H1 (cell line): ENCODE measurements around the gene SPOP. TPM values are rescaled to one million over a fixed set of nuclear protein-coding genes. Genes with fewer than 3 reads are reported as not detected.

Experiments
- CTCF ChIA-PET: fragments of 300-600 bp; sonication (Branson Sonifier 250); formaldehyde crosslinking; loops from one replicate; lab custom pipeline; 2021; ENCODE audit not compliant: partially characterized antibody; lab: Charles Lee
- POLR2A ChIA-PET: fragments of 300-600 bp; sonication (Branson Sonifier 250); formaldehyde crosslinking; loops from one replicate; lab custom pipeline; 2021; ENCODE audit warnings: inconsistent platforms; ENCODE audit not compliant: partially characterized antibody; lab: Charles Lee
- DNase-seq, 2 experiments: peaks; one replicate each; pipeline versions ENCODE4 v3.0.0 to v3.0.0-alpha.2; 2010 to 2022; ENCODE audit warnings: low spot score in 2 of 2, low read depth in 1 of 2, mixed read lengths in 1 of 2
- FAIRE-seq: peaks from 2 replicates; lab custom pipeline; 2011; peaks lifted over from hg19 to GRCh38; lab: Jason Lieb, UNC
- H2AFZ ChIP-seq: 2 replicates; pipeline ENCODE4 v1.8.1; 2012; ENCODE audit warnings: low read length, inconsistent platforms
- H2AK5ac ChIP-seq: 2 replicates; pipeline ENCODE4 v1.6.1; 2013; ENCODE audit warnings: low read depth, low read length
- H2BK120ac ChIP-seq: replicated peaks from 2 replicates; pipeline ENCODE3; 2013; ENCODE audit warnings: low read depth, low read length, inconsistent platforms
- H2BK12ac ChIP-seq: 2 replicates; pipeline ENCODE4 v1.6.1; 2013; ENCODE audit warnings: low read depth, low read length
- H2BK15ac ChIP-seq: 2 replicates; pipeline ENCODE4 v1.6.1; 2013; ENCODE audit warnings: low read length
- H2BK20ac ChIP-seq: 2 replicates; pipeline ENCODE4 v1.6.1; 2013; ENCODE audit warnings: low read length
- H2BK5ac ChIP-seq: 2 replicates; pipeline ENCODE4 v1.6.1; 2013; ENCODE audit warnings: low read depth, low read length
- H3K14ac ChIP-seq: 2 replicates; pipeline ENCODE4 v1.6.1; 2013; ENCODE audit warnings: inconsistent platforms; ENCODE audit not compliant: insufficient read length
- H3K18ac ChIP-seq: 2 replicates; pipeline ENCODE4 v1.6.1; 2013; ENCODE audit warnings: low read length; ENCODE audit errors: extremely low read depth
- H3K23ac ChIP-seq: 2 replicates; pipeline ENCODE4 v1.6.1; 2013; ENCODE audit warnings: inconsistent platforms; ENCODE audit not compliant: insufficient read length
- H3K23me2 ChIP-seq: 2 replicates; pipeline ENCODE4 v1.6.1; 2013; ENCODE audit warnings: low read depth, low read length
- H3K27ac ChIP-seq: 2 replicates; pipeline ENCODE4 v1.6.1; 2011; ENCODE audit warnings: low read depth, low read length, inconsistent platforms
- H3K27me3 ChIP-seq, 4 experiments: replicated peaks in 1 of 4; 1 replicate in 1 of 4; 2 replicates in 3 of 4; pipeline versions ENCODE4 v1.6.1 to v1.8.1; 2011 to 2013; ENCODE audit warnings: low read length in 3 of 4, mild to moderate bottlenecking in 3 of 4, inconsistent platforms in 2 of 4, mixed read lengths in 2 of 4, moderate library complexity in 1 of 4; ENCODE audit not compliant: control insufficient read depth in 3 of 4, insufficient read depth in 3 of 4; ENCODE audit errors: extremely low read depth in 1 of 4
- H3K36me3 ChIP-seq, 4 experiments: 2 replicates each; pipeline versions ENCODE4 v1.6.1 to v1.8.1; 2011 to 2013; ENCODE audit warnings: mild to moderate bottlenecking in 4 of 4, low read length in 3 of 4, moderate library complexity in 2 of 4, control low read depth in 1 of 4, inconsistent platforms in 1 of 4; ENCODE audit not compliant: insufficient read depth in 4 of 4, control insufficient read depth in 2 of 4
- H3K4ac ChIP-seq: replicated peaks from 2 replicates; pipeline ENCODE3; 2013; ENCODE audit warnings: low read length, low read depth, mixed read lengths, inconsistent platforms; ENCODE audit not compliant: insufficient read length
- H3K4me1 ChIP-seq, 4 experiments: replicated peaks in 1 of 4; 1 replicate in 1 of 4; 2 replicates in 3 of 4; pipeline versions ENCODE4 v1.6.1 to v1.8.1; 2011 to 2013; ENCODE audit warnings: low read length in 3 of 4, inconsistent platforms in 2 of 4, mixed read lengths in 1 of 4; ENCODE audit not compliant: insufficient read depth in 4 of 4, control insufficient read depth in 3 of 4
- H3K4me2 ChIP-seq, 2 experiments: 2 replicates each; pipeline versions ENCODE4 v1.6.1 to v1.8.1; 2011 to 2013; ENCODE audit warnings: low read depth in 2 of 2, low read length in 2 of 2, control low read depth in 1 of 2, inconsistent platforms in 1 of 2, mild to moderate bottlenecking in 1 of 2; ENCODE audit not compliant: insufficient read depth in 1 of 2
- H3K4me3 ChIP-seq, 4 experiments: fragments of 200-600, 300-600 bp in 1 of 4; sonication (generic), shearing (Covaris generic), sonication (Bioruptor Twin) in 1 of 4; 2 replicates each; pipeline versions ENCODE4 v1.5.1 to v1.8.1; 2011 to 2016; ENCODE audit warnings: low read length in 4 of 4, low read depth in 3 of 4, control low read depth in 2 of 4, inconsistent platforms in 2 of 4, mild to moderate bottlenecking in 2 of 4, mixed read lengths in 1 of 4, moderate library complexity in 1 of 4; ENCODE audit not compliant: insufficient read depth in 2 of 4; ENCODE audit errors: extremely low read depth in 1 of 4
- H3K56ac ChIP-seq: replicated peaks from 2 replicates; pipeline ENCODE3; 2013; ENCODE audit warnings: low read depth, mild to moderate bottlenecking, mixed read lengths, low read length, inconsistent platforms; ENCODE audit not compliant: insufficient read length
- H3K79me1 ChIP-seq: 2 replicates; pipeline ENCODE4 v1.6.1; 2013; ENCODE audit warnings: low read depth, low read length, control low read depth
- H3K79me2 ChIP-seq, 2 experiments: 2 replicates each; pipeline versions ENCODE4 v1.6.1 to v1.8.1; 2012 to 2013; ENCODE audit warnings: low read length in 2 of 2, mild to moderate bottlenecking in 2 of 2, inconsistent platforms in 1 of 2; ENCODE audit not compliant: insufficient read depth in 2 of 2, control insufficient read depth in 1 of 2
- H3K9ac ChIP-seq, 4 experiments: replicated peaks in 1 of 4; 1 replicate in 1 of 4; 2 replicates in 3 of 4; pipeline versions ENCODE4 v1.6.1 to v1.8.1; 2011 to 2013; ENCODE audit warnings: low read depth in 3 of 4, low read length in 3 of 4, control low read depth in 2 of 4, mild to moderate bottlenecking in 2 of 4, moderate library complexity in 2 of 4, inconsistent platforms in 1 of 4; ENCODE audit errors: extremely low read depth in 1 of 4
- H3K9me3 ChIP-seq, 2 experiments: 2 replicates each; pipeline versions ENCODE4 v1.6.1 to v1.8.1; 2012 to 2013; ENCODE audit warnings: mild to moderate bottlenecking in 2 of 2, moderate library complexity in 2 of 2, control low read depth in 1 of 2, inconsistent platforms in 1 of 2, low read depth in 1 of 2, low read length in 1 of 2, mixed read lengths in 1 of 2; ENCODE audit not compliant: insufficient read depth in 2 of 2
- H4K20me1 ChIP-seq, 2 experiments: replicated peaks in 1 of 2; 2 replicates each; pipeline versions ENCODE3 to v1.8.1; 2011 to 2013; ENCODE audit warnings: inconsistent platforms in 2 of 2, low read length in 2 of 2, mild to moderate bottlenecking in 1 of 2; ENCODE audit not compliant: insufficient read depth in 2 of 2, control insufficient read depth in 1 of 2
- H4K5ac ChIP-seq: 2 replicates; pipeline ENCODE4 v1.6.1; 2013; ENCODE audit warnings: low read length, low read depth, mixed read lengths, inconsistent platforms; ENCODE audit not compliant: insufficient read length
- H4K8ac ChIP-seq: 2 replicates; pipeline ENCODE4 v1.8.0; 2013; ENCODE audit warnings: mild to moderate bottlenecking, moderate library complexity, low read length, inconsistent platforms; ENCODE audit not compliant: insufficient read depth; ENCODE audit errors: extremely low read depth
- H4K91ac ChIP-seq: replicated peaks from 2 replicates; pipeline ENCODE3; 2013; ENCODE audit warnings: low read length, mixed read lengths, inconsistent platforms; ENCODE audit not compliant: insufficient read length
- ASH2L ChIP-seq: fragments of 200-600, 300-600 bp; sonication (generic); IDR thresholded peaks from one replicate; pipeline ENCODE4 v1.7.1; 2017; ENCODE audit warnings: low read length
- BACH1 ChIP-seq: IDR thresholded peaks from 2 replicates; pipeline ENCODE4 v1.6.1; 2012; ENCODE audit warnings: low read length, improper control_type of control experiment
- BCL11A ChIP-seq, 2 experiments: IDR thresholded peaks; one replicate each; pipeline ENCODE4 v1.6.1; 2011; ENCODE audit warnings: low read depth in 2 of 2, low read length in 2 of 2, mild to moderate bottlenecking in 2 of 2
- CBX8 ChIP-seq: fragments of 300-800, 300-1000 bp; sonication (generic); IDR thresholded peaks from 2 replicates; pipeline ENCODE4 v1.7.1; 2016; ENCODE audit warnings: low read depth, low read length, borderline replicate concordance
- CREB1 ChIP-seq: IDR thresholded peaks from 2 replicates; pipeline ENCODE4 v1.6.1; 2012; ENCODE audit warnings: inconsistent platforms
- EZH2 ChIP-seq: fragments of 200-600 bp; sonication (generic); IDR thresholded peaks from 2 replicates; pipeline ENCODE4 v1.7.1; 2012; ENCODE audit warnings: low read depth, mild to moderate bottlenecking, moderate library complexity, low read length, inconsistent platforms; ENCODE audit not compliant: severe bottlenecking
- FOSL1 ChIP-seq: IDR thresholded peaks from 2 replicates; pipeline ENCODE4 v1.6.1; 2011; ENCODE audit warnings: mild to moderate bottlenecking, low read depth, low read length, moderate library complexity; ENCODE audit not compliant: insufficient read depth
- HDAC6 ChIP-seq: IDR thresholded peaks from one replicate; pipeline ENCODE4 v1.7.1; 2012; ENCODE audit warnings: low read depth, mild to moderate bottlenecking, inconsistent platforms, low read length, moderate library complexity
- MAFK ChIP-seq: IDR thresholded peaks from 2 replicates; pipeline ENCODE4 v1.6.1; 2012; ENCODE audit warnings: low read depth, mild to moderate bottlenecking, improper control_type of control experiment, low read length
- NANOG ChIP-seq: IDR thresholded peaks from 2 replicates; pipeline ENCODE4 v1.6.1; 2011; ENCODE audit warnings: low read length, low read depth, mild to moderate bottlenecking, inconsistent platforms; ENCODE audit not compliant: insufficient read depth, poor library complexity, severe bottlenecking
- POLR2A ChIP-seq, 2 experiments: IDR thresholded peaks; 1 replicate in 1 of 2; 2 replicates in 1 of 2; pipeline ENCODE4 v1.6.1; 2011; ENCODE audit warnings: low read depth in 2 of 2, low read length in 2 of 2, mild to moderate bottlenecking in 2 of 2; ENCODE audit errors: control extremely low read depth in 1 of 2
- POU5F1 ChIP-seq: IDR thresholded peaks from 2 replicates; pipeline ENCODE4 v1.6.1; 2011; ENCODE audit warnings: low read depth, mild to moderate bottlenecking, low read length, moderate library complexity
- SIRT6 ChIP-seq: IDR thresholded peaks from one replicate; pipeline ENCODE4 v1.7.1; 2012; ENCODE audit warnings: low read length, inconsistent platforms
- SP1 ChIP-seq: IDR thresholded peaks from 2 replicates; pipeline ENCODE4 v1.6.1; 2011; ENCODE audit warnings: low read depth, low read length
- SP4 ChIP-seq: IDR thresholded peaks from 2 replicates; pipeline ENCODE4 v1.6.1; 2012; ENCODE audit warnings: low read length, inconsistent platforms
- SUZ12 ChIP-seq: fragments of 200-600 bp; sonication (generic); IDR thresholded peaks from 2 replicates; pipeline ENCODE4 v1.6.1; 2012; ENCODE audit warnings: mild to moderate bottlenecking, inconsistent platforms, low read length, moderate library complexity, mixed read lengths
- TBP ChIP-seq: IDR thresholded peaks from 2 replicates; pipeline ENCODE4 v1.6.1; 2011; ENCODE audit warnings: low read depth, low read length, improper control_type of control experiment
- WGBS, 2 experiments: shearing (Covaris generic) in 1 of 2; methylation state at CpG; one replicate each; pipeline versions ENCODE4 v1.1.6 to v1.1.7; 2013 to 2015; ENCODE audit warnings: low lambda C conversion rate in 2 of 2, mixed read lengths in 2 of 2, inconsistent platforms in 1 of 2, low coverage in 1 of 2, missing lambda C conversion rate in 1 of 2; ENCODE audit not compliant: insufficient replicate concordance in 2 of 2, insufficient coverage in 1 of 2, insufficient read length in 1 of 2; ENCODE audit errors: extremely low coverage in 1 of 2, missing lambda C conversion rate in 1 of 2; 5-methylcytosine and 5-hydroxymethylcytosine counted together
- polyA plus RNA-seq, 7 experiments: library from polyadenylated mRNA; depleted of rRNA in 3 of 7; stranded (reverse) in 5 of 7; unstranded in 2 of 7; fragments of >200 nt in 5 of 7; fragments of 200-250 nt in 2 of 7; gene quantifications; 1 replicate in 5 of 7; 2 replicates in 1 of 7; 4 replicates in 1 of 7; pipeline versions ENCODE4 v1.2.1 to v1.2.3, GENCODE V29; 2011 to 2013; ENCODE audit warnings: missing spikeins in 2 of 7, mixed read lengths in 2 of 7
- total RNA-seq: library from RNA; stranded (reverse); fragmentation: NEBNext Ultra II Directional; extraction: Animal tissue kit (Norgen Biotek cat#: 25700); gene quantifications from 2 replicates; pipeline ENCODE4 v1.2.1, GENCODE V29; 2021

SPOP gene
- total and polyA plus RNA-seq, 2 of the 8 experiments (the other 6 are each of a cell fraction or from before 2014, with no cell fraction given) = 13.3 to 25.6 TPM

GRCh38 chr17:49603720-49604119, 74.2 kb downstream of the SPOP start:
- H4K20me1 ChIP-seq = no peaks in the 10 kb centered on the region
- no peak overlapping the region for H3K14ac ChIP-seq
- 83% methylated on average over 2 of the region's 2 CpGs; no CpG with 5 or more reads in 1 of the 2 experiments for WGBS, 2 experiments
- H3K4me3 ChIP-seq = no peak overlapping the region
- H3K9me3 ChIP-seq = no peaks in the 10 kb centered on the region
- no peak overlapping the region for H3K23ac ChIP-seq
- no peak overlapping the region for H3K56ac ChIP-seq
- no peak overlapping the region for H2BK12ac ChIP-seq
- H3K4me1 ChIP-seq = no peaks in the 10 kb centered on the region
- no peak overlapping the region for H2BK120ac ChIP-seq
- no peaks in the 10 kb centered on the region for H3K23me2 ChIP-seq
- no peak for DNase-seq
- no peak overlapping the region for H2BK5ac ChIP-seq
- H2BK15ac ChIP-seq = no peak overlapping the region
- peaks cover 3 to 36% (median 15%) of the 10 kb centered on the region in 4 experiments; a peak in 7 of 8 replicates for H3K36me3 ChIP-seq
- no peak overlapping the region for H4K91ac ChIP-seq
- no peaks in the 10 kb centered on the region for H3K27me3 ChIP-seq
- H3K79me1 ChIP-seq = no peaks in the 10 kb centered on the region
- no peak for TF ChIP-seq SUZ12
- no peak for TF ChIP-seq FOSL1
- no peak for TF ChIP-seq BACH1
- no peak for TF ChIP-seq MAFK
- no peak for TF ChIP-seq POLR2A (IDR thresholded peaks at IDR 0.05; ENCODE audit: control extremely low read depth in 1 of 2, low read depth in 2 of 2, low read length in 2 of 2)
- TF ChIP-seq CREB1 = no peak
- no peak for TF ChIP-seq BCL11A (IDR thresholded peaks at IDR 0.05; ENCODE audit: low read depth in 2 of 2, low read length in 2 of 2)
- no peak for TF ChIP-seq HDAC6
- TF ChIP-seq NANOG = no peak
- no peak for TF ChIP-seq SP1
- no peak for TF ChIP-seq CBX8
- no peak for TF ChIP-seq EZH2
- no peak for TF ChIP-seq SIRT6
- no peak for TF ChIP-seq ASH2L
- TF ChIP-seq POU5F1 = no peak
- no peak for TF ChIP-seq SP4
- TF ChIP-seq TBP = no peak
- no peak overlapping the region for H4K5ac ChIP-seq
- no peak for FAIRE-seq
- no peak overlapping the region for H3K18ac ChIP-seq
- H4K8ac ChIP-seq = no peak overlapping the region
- CTCF ChIA-PET = interaction anchor here (0.7 to 5.1 kb wide), 10 partner anchors 8 to 104 kb away, joined by 3 to 17 read pairs (median 4); partner anchors contain the start of gene SLC35B1
- no peak overlapping the region for H3K4ac ChIP-seq
- H3K79me2 ChIP-seq = no peaks in the 10 kb centered on the region
- H3K4me2 ChIP-seq = no peak overlapping the region
- H2BK20ac ChIP-seq = no peak overlapping the region
- no peak overlapping the region for H3K9ac ChIP-seq
- POLR2A ChIA-PET = interaction anchor here (0.9 kb wide), 1 partner anchor 105 kb away, joined by 3 read pairs; no protein-coding TSS in a partner anchor
- no peak overlapping the region for H2AFZ ChIP-seq
- no peak overlapping the region for H3K27ac ChIP-seq
- no peak overlapping the region for H2AK5ac ChIP-seq
